Sigmoid colon (tissue), 7 donors: Measurements from ENCODE around the gene SND1. TPM values are rescaled to one million over a fixed set of nuclear protein-coding genes. Genes with fewer than 3 reads are reported as not detected.

Experiments
- DNase-seq: peaks from one replicate; pipeline ENCODE4 v3.0.0-alpha.2; 2019
- H3K27ac ChIP-seq, 4 donors: fragments of 200-600 bp; sonication (generic); one replicate each; pipeline ENCODE4 v1.5.1; 2016 to 2019; ENCODE audit warnings: mild to moderate bottlenecking in 1 of 4
- H3K27me3 ChIP-seq, 3 donors: fragments of 200-600 bp; sonication (generic); one replicate each; pipeline ENCODE4 v1.5.1; 2019; ENCODE audit warnings: mild to moderate bottlenecking in 1 of 3
- H3K36me3 ChIP-seq, 4 donors: fragments of 200-600 bp; sonication (generic); one replicate each; pipeline ENCODE4 v1.5.1; 2016 to 2019
- H3K4me1 ChIP-seq, 4 donors: fragments of 200-600 bp; sonication (generic); one replicate each; pipeline ENCODE4 v1.5.1; 2017 to 2019
- H3K4me3 ChIP-seq, 4 donors: fragments of 200-600 bp; sonication (generic); one replicate each; pipeline ENCODE4 v1.5.1; 2017 to 2019; ENCODE audit warnings: mild to moderate bottlenecking in 2 of 4, moderate library complexity in 1 of 4
- H3K9me3 ChIP-seq, 4 donors: fragments of 200-600 bp in 3 of 4; sonication (generic) in 3 of 4; one replicate each; pipeline versions ENCODE4 v1.5.1 to v1.6.1; 2013 to 2019
- EP300 ChIP-seq, 4 donors: sonication (generic); formaldehyde crosslinking; IDR thresholded peaks; one replicate each; pipeline ENCODE4 v1.6.1; 2017; ENCODE audit warnings: antibody characterized with exemption in 4 of 4
- POLR2A ChIP-seq, 2 donors: fragments of 450-650 bp; IDR thresholded peaks; one replicate each; pipeline ENCODE4 v1.6.1; 2016; ENCODE audit warnings: antibody characterized with exemption in 2 of 2, mild to moderate bottlenecking in 2 of 2, moderate library complexity in 2 of 2
- POLR2AphosphoS5 ChIP-seq, 4 donors: sonication (generic); formaldehyde crosslinking; IDR thresholded peaks; one replicate each; pipeline ENCODE4 v1.6.1; 2017; ENCODE audit warnings: antibody characterized with exemption in 4 of 4
- WGBS, 2 donors: extraction: QIAGEN DNeasy Blood & Tissue Kit; methylation state at CpG; one replicate each; pipeline ENCODE4 v1.1.7; 2013; 5-methylcytosine and 5-hydroxymethylcytosine counted together
- intact Hi-C: fragments of 100-400 bp; cut with DNase I; formaldehyde crosslinking; loops from one replicate; pipeline ENCODE4 v1.15.1; 2023
- polyA plus RNA-seq, 3 donors: library from polyadenylated mRNA; stranded (reverse); fragments of 200-250 nt; gene quantifications; one replicate each; pipeline ENCODE4 v1.2.3, GENCODE V29; 2013
- total RNA-seq, 4 donors: library from RNA; depleted of rRNA; stranded (reverse); fragments of >200 nt; gene quantifications; one replicate each; pipeline ENCODE4 v1.1.0, GENCODE V29; 2016
- TF ChIP-seq, protein P1 (sequence below), 4 experiments: fragments of 450-650 bp in 3 of 4; fragments of 200-600 bp in 1 of 4; IDR thresholded peaks; one replicate each; pipeline ENCODE4 v1.5.1; 2016 to 2019; ENCODE audit warnings: antibody characterized with exemption in 4 of 4, mild to moderate bottlenecking in 3 of 4, moderate library complexity in 2 of 4
- donor health status: healthy with polysubstance abuse.
- donor health status: Bipolar disorder and iron deficiency.
- donor health status: healthy.

SND1 gene
- total and polyA plus RNA-seq, 7 donors: 30.6 to 93.4 (median 71.3) TPM

DNA sequence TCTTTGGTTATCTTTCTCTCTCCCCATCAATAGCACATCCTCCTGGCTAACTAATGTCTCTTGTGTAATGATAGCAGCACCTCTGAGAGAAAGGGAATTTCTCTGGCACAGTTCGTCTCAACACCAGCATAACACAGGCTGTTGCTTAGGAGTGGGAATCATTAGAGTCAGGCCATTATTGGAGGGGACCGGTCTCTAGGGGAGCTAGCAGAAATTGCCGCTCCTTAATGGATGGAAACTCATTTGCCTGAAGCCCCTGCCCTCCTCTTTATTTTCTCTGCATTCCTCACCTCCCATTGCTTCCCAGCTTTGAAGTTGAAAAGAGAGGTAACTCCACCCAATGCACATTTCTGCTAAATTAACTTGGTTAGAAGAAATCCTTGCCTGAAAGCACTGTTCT, 367.3 kb downstream of the SND1 start:
- no peak overlapping the region for H3K27ac ChIP-seq
- WGBS, 2 donors: 91 to 98% methylated on average over 3 of the region's 3 CpGs

DNA sequence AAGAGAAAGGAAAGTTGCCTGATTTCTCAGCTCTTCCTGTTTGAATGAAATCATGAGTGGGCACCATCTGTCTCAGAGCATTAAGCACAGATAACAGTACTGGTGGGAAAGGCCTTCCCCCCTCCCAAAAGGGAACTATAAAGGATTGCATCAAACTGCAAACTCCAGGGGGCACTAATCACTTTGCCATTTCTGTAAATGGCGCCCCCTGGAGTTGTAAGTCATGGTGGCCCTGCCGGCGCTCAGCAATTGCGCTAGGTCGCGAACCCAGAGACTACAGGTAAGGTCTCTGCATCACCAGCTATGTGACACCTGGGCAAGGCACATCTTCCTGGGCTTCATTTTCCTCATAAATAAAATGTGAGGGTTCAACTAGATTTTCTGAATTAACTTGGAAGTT, 368.2 kb downstream of the SND1 start:
- TF ChIP-seq POLR2AphosphoS5 (IDR thresholded peaks at IDR 0.05) (no peak), POLR2A (IDR thresholded peaks at IDR 0.05) (no peak), EP300 (IDR thresholded peaks at IDR 0.05) (no peak)
- TF ChIP-seq, protein P1, sequence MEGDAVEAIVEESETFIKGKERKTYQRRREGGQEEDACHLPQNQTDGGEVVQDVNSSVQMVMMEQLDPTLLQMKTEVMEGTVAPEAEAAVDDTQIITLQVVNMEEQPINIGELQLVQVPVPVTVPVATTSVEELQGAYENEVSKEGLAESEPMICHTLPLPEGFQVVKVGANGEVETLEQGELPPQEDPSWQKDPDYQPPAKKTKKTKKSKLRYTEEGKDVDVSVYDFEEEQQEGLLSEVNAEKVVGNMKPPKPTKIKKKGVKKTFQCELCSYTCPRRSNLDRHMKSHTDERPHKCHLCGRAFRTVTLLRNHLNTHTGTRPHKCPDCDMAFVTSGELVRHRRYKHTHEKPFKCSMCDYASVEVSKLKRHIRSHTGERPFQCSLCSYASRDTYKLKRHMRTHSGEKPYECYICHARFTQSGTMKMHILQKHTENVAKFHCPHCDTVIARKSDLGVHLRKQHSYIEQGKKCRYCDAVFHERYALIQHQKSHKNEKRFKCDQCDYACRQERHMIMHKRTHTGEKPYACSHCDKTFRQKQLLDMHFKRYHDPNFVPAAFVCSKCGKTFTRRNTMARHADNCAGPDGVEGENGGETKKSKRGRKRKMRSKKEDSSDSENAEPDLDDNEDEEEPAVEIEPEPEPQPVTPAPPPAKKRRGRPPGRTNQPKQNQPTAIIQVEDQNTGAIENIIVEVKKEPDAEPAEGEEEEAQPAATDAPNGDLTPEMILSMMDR (IDR thresholded peaks at IDR 0.05): no peak
- Histone ChIP-seq H3K36me3 (no peaks in the 10 kb centered on the region), H3K27me3 (no peaks in the 10 kb centered on the region), H3K9me3 (no peaks in the 10 kb centered on the region), H3K27ac (no peak overlapping the region), H3K4me3 (no peak overlapping the region), H3K4me1 (no peaks in the 10 kb centered on the region)
- intact Hi-C loops: no loop called here
- 95 to 96% methylated on average over 6 of the region's 6 CpGs for WGBS, 2 donors
- DNase-seq: no peak

More for the DNA sequence above, 367.3 kb downstream of the SND1 start:
- TF ChIP-seq POLR2A (IDR thresholded peaks at IDR 0.05) (no peak), POLR2AphosphoS5 (IDR thresholded peaks at IDR 0.05) (no peak), EP300 (IDR thresholded peaks at IDR 0.05) (no peak)
- TF ChIP-seq, protein P1 (IDR thresholded peaks at IDR 0.05): no peak
- Histone ChIP-seq H3K27me3 (no peaks in the 10 kb centered on the region), H3K9me3 (no peaks in the 10 kb centered on the region), H3K4me3 (no peak overlapping the region), H3K36me3 (no peaks in the 10 kb centered on the region), H3K4me1 (no peaks in the 10 kb centered on the region)
- no peak for DNase-seq
- intact Hi-C loops: no loop called here

DNA sequence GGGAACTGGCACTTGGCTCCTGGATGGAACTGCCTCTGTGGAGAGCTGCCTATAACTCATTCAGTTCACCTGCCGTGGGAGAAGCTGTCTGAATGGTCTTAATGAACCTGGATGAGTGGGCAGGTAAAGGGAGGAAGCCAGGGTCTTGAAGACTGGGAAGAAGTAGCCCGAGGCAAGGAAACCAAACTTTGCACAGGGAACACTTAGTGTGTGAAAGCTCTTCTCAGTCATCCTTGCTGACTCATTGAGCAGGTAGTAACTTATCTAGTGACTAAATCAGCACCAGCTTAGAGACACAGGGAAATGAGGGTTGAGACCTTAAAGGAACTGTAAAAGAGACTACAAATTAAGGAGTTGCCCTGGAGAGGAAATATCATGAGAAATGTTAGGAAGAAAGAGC, 369.4 kb downstream of the SND1 start:
- WGBS, 2 donors: 90 to 94% methylated on average over 2 of the region's 2 CpGs
- intact Hi-C loops: no loop called here
- Histone ChIP-seq H3K27me3 (no peaks in the 10 kb centered on the region), H3K4me3 (no peak overlapping the region), H3K27ac (no peak overlapping the region), H3K9me3 (no peaks in the 10 kb centered on the region), H3K4me1 (no peaks in the 10 kb centered on the region), H3K36me3 (no peaks in the 10 kb centered on the region)
- TF ChIP-seq, protein P1 (IDR thresholded peaks at IDR 0.05): no peak
- TF ChIP-seq POLR2AphosphoS5 (IDR thresholded peaks at IDR 0.05) (no peak), EP300 (IDR thresholded peaks at IDR 0.05) (no peak), POLR2A (IDR thresholded peaks at IDR 0.05) (no peak)
- DNase-seq: no peak

DNA sequence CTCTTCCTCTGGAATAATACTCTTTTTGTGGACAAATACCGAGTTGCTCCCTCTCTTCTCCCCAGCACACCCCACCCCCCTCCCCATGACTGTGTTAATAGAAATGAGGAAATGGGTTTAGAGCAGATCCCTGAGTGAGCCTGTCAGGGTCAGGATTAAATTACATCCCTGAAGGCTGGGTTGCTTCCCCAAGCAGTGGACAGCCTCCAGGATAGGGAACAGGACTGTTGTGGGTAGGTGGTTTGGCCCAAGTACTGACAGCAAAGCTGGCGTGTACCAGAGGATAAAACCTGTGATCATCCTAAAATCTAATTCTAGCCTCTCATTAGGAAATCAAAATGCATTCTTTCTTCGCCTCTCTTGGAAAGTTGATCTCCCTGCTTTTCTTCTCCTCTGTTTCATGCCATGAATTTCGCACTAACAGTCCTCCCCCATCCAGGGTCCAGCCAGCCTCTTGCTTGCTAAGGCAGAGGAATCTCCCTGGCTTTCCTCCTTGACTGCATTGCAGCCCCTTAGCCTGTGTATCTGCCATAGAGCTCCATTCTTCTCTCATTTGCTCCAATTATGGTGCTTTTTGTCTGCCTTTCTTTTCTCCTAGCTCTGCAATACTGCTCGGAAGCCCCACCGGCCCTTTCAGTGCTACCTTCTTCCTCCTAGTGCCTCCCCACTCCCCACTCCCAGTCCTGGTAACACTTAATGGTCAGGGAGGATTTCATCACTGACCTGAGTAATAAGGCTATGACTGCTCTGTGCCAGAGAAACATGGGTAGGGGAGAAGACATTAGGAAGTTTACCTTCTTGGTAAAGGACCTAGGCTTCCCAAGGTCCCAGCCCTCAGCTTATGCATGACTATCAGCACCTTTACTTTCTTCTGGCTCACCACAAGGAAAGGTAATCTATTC, 370.9 kb downstream of the SND1 start:
- Histone ChIP-seq H3K27ac (no peak overlapping the region), H3K4me1 (peaks cover 0 to 3% (median 0%) of the 10 kb centered on the region in 4 donors)
- intact Hi-C loops: no loop called here

More for the DNA sequence above, 370.9 kb downstream of the SND1 start:
- TF ChIP-seq EP300 (IDR thresholded peaks at IDR 0.05) (no peak), POLR2A (IDR thresholded peaks at IDR 0.05) (no peak), POLR2AphosphoS5 (IDR thresholded peaks at IDR 0.05) (no peak)
- TF ChIP-seq, protein P1 (IDR thresholded peaks at IDR 0.05): no peak
- Histone ChIP-seq H3K9me3 (no peaks in the 10 kb centered on the region), H3K27me3 (no peaks in the 10 kb centered on the region), H3K36me3 (no peaks in the 10 kb centered on the region), H3K4me3 (no peak overlapping the region)
- DNase-seq: no peak
- WGBS, 2 donors: 89 to 93% methylated on average over 6 of the region's 6 CpGs
